ENCODE results near the gene PATL2. TPM values are rescaled to one million over a fixed set of nuclear protein-coding genes. Genes with fewer than 3 reads are reported as not detected.

The PATL2 gene
- total RNA-seq, 2 donors from 2014 or later, result 0.26 TPM; not detected in 1

- no peak overlapping the region for H3K9ac ChIP-seq (ENCODE audit: extremely low read depth, low read length, poor library complexity, severe bottlenecking)
- H3K4me1 Mint-ChIP-seq, result peaks cover 2% of the 10 kb centered on the region
- H3K4me1 ChIP-seq (ENCODE audit: control insufficient read depth, insufficient read depth, low read length), result no peaks in the 10 kb centered on the region
- no peaks in the 10 kb centered on the region for H3K9me3 Mint-ChIP-seq
- no peak overlapping the region for H3K27ac Mint-ChIP-seq
- WGBS, 2 experiments (ENCODE audit: insufficient coverage in 1 of 2, insufficient read length in 1 of 2), result 91 to 97% methylated on average over 3 to 4 of the region's 4 CpGs
- H3K4me3 ChIP-seq (ENCODE audit: low read length), result no peak overlapping the region
- H3K27me3 Mint-ChIP-seq (ENCODE audit: insufficient read depth), result no peaks in the 10 kb centered on the region
- DNase-seq, result no peak
- no peaks in the 10 kb centered on the region for H3K9me3 ChIP-seq (ENCODE audit: control insufficient read depth, low read length)
- H3K27ac ChIP-seq (ENCODE audit: low read depth, low read length), result no peak overlapping the region
- no peak for TF ChIP-seq CTCF (conservative IDR thresholded peaks at IDR 0.05)
- no peaks in the 10 kb centered on the region for H3K27me3 ChIP-seq (ENCODE audit: control insufficient read depth, insufficient read depth, low read length, poor library complexity, severe bottlenecking)
- H3K36me3 ChIP-seq (ENCODE audit: control insufficient read depth, insufficient read depth, low read length), result peaks cover 21% of the 10 kb centered on the region
- peaks cover 3% of the 10 kb centered on the region for H3K36me3 Mint-ChIP-seq (ENCODE audit: low read depth)
- no peak overlapping the region for H3K4me3 Mint-ChIP-seq
These were observed 8.3 kb upstream of the PATL2 start for GRCh38 chr15:44719293-44719999.

- Mint-ChIP-seq H3K36me3 (ENCODE audit: low read depth) (peaks cover 3% of the 10 kb centered on the region), H3K27me3 (ENCODE audit: insufficient read depth) (no peaks in the 10 kb centered on the region), H3K4me3 (no peak overlapping the region), H3K4me1 (peaks cover 2% of the 10 kb centered on the region), H3K9me3 (no peaks in the 10 kb centered on the region), H3K27ac (no peak overlapping the region)
- Histone ChIP-seq H3K9ac (ENCODE audit: extremely low read depth, low read length, poor library complexity, severe bottlenecking) (no peak overlapping the region), H3K27ac (ENCODE audit: low read depth, low read length) (no peak overlapping the region), H3K9me3 (ENCODE audit: control insufficient read depth, low read length) (no peaks in the 10 kb centered on the region), H3K4me3 (ENCODE audit: low read length) (no peak overlapping the region), H3K4me1 (ENCODE audit: control insufficient read depth, insufficient read depth, low read length) (no peaks in the 10 kb centered on the region), H3K27me3 (ENCODE audit: control insufficient read depth, insufficient read depth, low read length, poor library complexity, severe bottlenecking) (no peaks in the 10 kb centered on the region), H3K36me3 (ENCODE audit: control insufficient read depth, insufficient read depth, low read length) (peaks cover 21% of the 10 kb centered on the region)
- 96 to 100% methylated on average over 3 to 8 of the region's 8 CpGs for WGBS, 2 experiments (ENCODE audit: insufficient coverage in 1 of 2, insufficient read length in 1 of 2)
- TF ChIP-seq CTCF (conservative IDR thresholded peaks at IDR 0.05), result no peak
- no peak for DNase-seq
These were observed 7.8 kb upstream of the PATL2 start for GRCh38 chr15:44718927-44719292.

- H3K9ac ChIP-seq (ENCODE audit: extremely low read depth, low read length, poor library complexity, severe bottlenecking), result no peak overlapping the region
- H3K9me3 ChIP-seq (ENCODE audit: control insufficient read depth, low read length), result no peaks in the 10 kb centered on the region
- H3K27me3 Mint-ChIP-seq (ENCODE audit: insufficient read depth), result no peaks in the 10 kb centered on the region
- peaks cover 2% of the 10 kb centered on the region for H3K4me1 Mint-ChIP-seq
- H3K27me3 ChIP-seq (ENCODE audit: control insufficient read depth, insufficient read depth, low read length, poor library complexity, severe bottlenecking), result no peaks in the 10 kb centered on the region
- H3K36me3 ChIP-seq (ENCODE audit: control insufficient read depth, insufficient read depth, low read length), result peaks cover 21% of the 10 kb centered on the region
- H3K4me3 Mint-ChIP-seq, result no peak overlapping the region
- H3K9me3 Mint-ChIP-seq, result no peaks in the 10 kb centered on the region
- DNase-seq, result no peak
- TF ChIP-seq CTCF (conservative IDR thresholded peaks at IDR 0.05), result no peak
- no peak overlapping the region for H3K27ac Mint-ChIP-seq
- no peak overlapping the region for H3K4me3 ChIP-seq (ENCODE audit: low read length)
- 72 to 91% methylated on average over 3 to 4 of the region's 4 CpGs for WGBS, 2 experiments (ENCODE audit: insufficient coverage in 1 of 2, insufficient read length in 1 of 2)
- no peak overlapping the region for H3K27ac ChIP-seq (ENCODE audit: low read depth, low read length)
- peaks cover 3% of the 10 kb centered on the region for H3K36me3 Mint-ChIP-seq (ENCODE audit: low read depth)
- no peaks in the 10 kb centered on the region for H3K4me1 ChIP-seq (ENCODE audit: control insufficient read depth, insufficient read depth, low read length)
These were observed 7.2 kb upstream of the PATL2 start for GRCh38 chr15:44718180-44718926.
